GM18873 (cell line): ENCODE results near the gene HAND2.

ENCODE experiments used
- ATAC-seq: cut with Tn5 transposase; IDR thresholded peaks from one replicate; pipeline ENCODE4 v1.9.1; 2021; ENCODE audit warnings: mild to moderate bottlenecking, moderate library complexity, moderate number of reproducible peaks; ENCODE audit not compliant: unreplicated experiment, low FRiP score

The HAND2 gene

GRCh38 chr4:173504181-173504503, 25.9 kb downstream of the HAND2 start:
- no peak for ATAC-seq

GRCh38 chr4:173503330-173504180, 26.5 kb downstream of the HAND2 start:
- no peak for ATAC-seq

- ATAC-seq: no peak
These were observed 27.7 kb downstream of the HAND2 start for GRCh38 chr4:173502282-173502681.

- no peak for ATAC-seq
These were observed 28.4 kb downstream of the HAND2 start for GRCh38 chr4:173501592-173502150.

- no peak for ATAC-seq
These were observed 29.0 kb downstream of the HAND2 start for GRCh38 chr4:173500841-173501591.

GRCh38 chr4:173499658-173500535, 30.1 kb downstream of the HAND2 start:
- ATAC-seq: no peak

- no peak for ATAC-seq
These were observed 31.3 kb downstream of the HAND2 start for GRCh38 chr4:173498771-173499170.

GRCh38 chr4:173498023-173498422, 32.0 kb downstream of the HAND2 start:
- peak; percentile 39 for ATAC-seq

- ATAC-seq: peak; percentile 96
These were observed 35.7 kb downstream of the HAND2 start for GRCh38 chr4:173494013-173494970.

GRCh38 chr4:173493041-173493440, 37.0 kb downstream of the HAND2 start:
- ATAC-seq: no peak

- no peak for ATAC-seq
These were observed 37.7 kb downstream of the HAND2 start for GRCh38 chr4:173492315-173492714.

GRCh38 chr4:173490817-173491528, 39.1 kb downstream of the HAND2 start:
- ATAC-seq: no peak

- no peak for ATAC-seq
These were observed 39.8 kb downstream of the HAND2 start for GRCh38 chr4:173490256-173490655.

- ATAC-seq: no peak
These were observed 40.5 kb downstream of the HAND2 start for GRCh38 chr4:173489514-173489913.

GRCh38 chr4:173488656-173489055, 41.4 kb downstream of the HAND2 start:
- no peak for ATAC-seq

- no peak for ATAC-seq
These were observed 42.0 kb downstream of the HAND2 start for GRCh38 chr4:173488074-173488473.

- ATAC-seq: no peak
These were observed 43.2 kb downstream of the HAND2 start for GRCh38 chr4:173486714-173487392.

GRCh38 chr4:173485164-173485563, 44.9 kb downstream of the HAND2 start:
- ATAC-seq: no peak
